WERI-Rb-1 (cell line): ENCODE data around the gene EMSY.

Source experiments
- DNase-seq: peaks from one replicate; pipeline ENCODE4 v3.0.0-alpha.2; 2020
- H3K27ac ChIP-seq: fragments of 250-450 bp; sonication (Bioruptor Pico); 2 replicates; pipeline ENCODE4 v1.5.1; 2020; ENCODE audit warnings: mild to moderate bottlenecking, moderate library complexity
- H3K27me3 ChIP-seq: fragments of 250-450 bp; sonication (Bioruptor Pico); 2 replicates; pipeline ENCODE4 v1.5.1; 2021; ENCODE audit warnings: mild to moderate bottlenecking, low read depth, moderate library complexity; ENCODE audit not compliant: insufficient read depth, severe bottlenecking
- H3K36me3 ChIP-seq: fragments of 250-450 bp; sonication (Bioruptor Pico); 2 replicates; pipeline ENCODE4 v1.5.1; 2020; ENCODE audit warnings: mild to moderate bottlenecking, moderate library complexity
- H3K4me3 ChIP-seq: 2 replicates; pipeline ENCODE4 v1.5.1; 2011; ENCODE audit warnings: low read depth, mild to moderate bottlenecking, control low read depth, low read length
- H3K9me3 ChIP-seq: fragments of 250-450 bp; sonication (Bioruptor Pico); 2 replicates; pipeline ENCODE4 v1.5.1; 2021; ENCODE audit warnings: mild to moderate bottlenecking, moderate library complexity; ENCODE audit not compliant: severe bottlenecking
- TF ChIP-seq, protein P1 (sequence below): IDR thresholded peaks from 2 replicates; pipeline ENCODE4 v1.5.1; 2011; ENCODE audit warnings: low read depth, mild to moderate bottlenecking, control low read depth, inconsistent platforms, low read length

The EMSY gene

GRCh38 chr11:76558473-76558872, 113.7 kb downstream of the EMSY start:
- TF ChIP-seq, protein P1, sequence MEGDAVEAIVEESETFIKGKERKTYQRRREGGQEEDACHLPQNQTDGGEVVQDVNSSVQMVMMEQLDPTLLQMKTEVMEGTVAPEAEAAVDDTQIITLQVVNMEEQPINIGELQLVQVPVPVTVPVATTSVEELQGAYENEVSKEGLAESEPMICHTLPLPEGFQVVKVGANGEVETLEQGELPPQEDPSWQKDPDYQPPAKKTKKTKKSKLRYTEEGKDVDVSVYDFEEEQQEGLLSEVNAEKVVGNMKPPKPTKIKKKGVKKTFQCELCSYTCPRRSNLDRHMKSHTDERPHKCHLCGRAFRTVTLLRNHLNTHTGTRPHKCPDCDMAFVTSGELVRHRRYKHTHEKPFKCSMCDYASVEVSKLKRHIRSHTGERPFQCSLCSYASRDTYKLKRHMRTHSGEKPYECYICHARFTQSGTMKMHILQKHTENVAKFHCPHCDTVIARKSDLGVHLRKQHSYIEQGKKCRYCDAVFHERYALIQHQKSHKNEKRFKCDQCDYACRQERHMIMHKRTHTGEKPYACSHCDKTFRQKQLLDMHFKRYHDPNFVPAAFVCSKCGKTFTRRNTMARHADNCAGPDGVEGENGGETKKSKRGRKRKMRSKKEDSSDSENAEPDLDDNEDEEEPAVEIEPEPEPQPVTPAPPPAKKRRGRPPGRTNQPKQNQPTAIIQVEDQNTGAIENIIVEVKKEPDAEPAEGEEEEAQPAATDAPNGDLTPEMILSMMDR: no peak
- H3K4me3 ChIP-seq: no peak overlapping the region
- no peaks in the 10 kb centered on the region for H3K36me3 ChIP-seq
- H3K9me3 ChIP-seq: no peaks in the 10 kb centered on the region
- no peak overlapping the region for H3K27ac ChIP-seq
- no peak for DNase-seq
- no peaks in the 10 kb centered on the region for H3K27me3 ChIP-seq

GRCh38 chr11:76558891-76559290, 114.1 kb downstream of the EMSY start:
- Histone ChIP-seq H3K27me3 (no peaks in the 10 kb centered on the region), H3K36me3 (no peaks in the 10 kb centered on the region), H3K9me3 (no peaks in the 10 kb centered on the region), H3K4me3 (no peak overlapping the region), H3K27ac (no peak overlapping the region)
- no peak for DNase-seq
- TF ChIP-seq, protein P1: no peak

GRCh38 chr11:76559346-76559745, 114.5 kb downstream of the EMSY start:
- Histone ChIP-seq H3K27me3 (no peaks in the 10 kb centered on the region), H3K4me3 (no peak overlapping the region), H3K36me3 (no peaks in the 10 kb centered on the region), H3K27ac (no peak overlapping the region), H3K9me3 (no peaks in the 10 kb centered on the region)
- no peak for DNase-seq
- TF ChIP-seq, protein P1: no peak

- H3K9me3 ChIP-seq: no peaks in the 10 kb centered on the region
- no peak overlapping the region for H3K27ac ChIP-seq
- TF ChIP-seq, protein P1: no peak
- no peaks in the 10 kb centered on the region for H3K27me3 ChIP-seq
- DNase-seq: no peak
- no peak overlapping the region for H3K4me3 ChIP-seq
- H3K36me3 ChIP-seq: no peaks in the 10 kb centered on the region
Measured at GRCh38 chr11:76560219-76560618, 115.4 kb downstream of the EMSY start.

GRCh38 chr11:76561245-76561644, 116.4 kb downstream of the EMSY start:
- H3K36me3 ChIP-seq: no peaks in the 10 kb centered on the region
- no peaks in the 10 kb centered on the region for H3K27me3 ChIP-seq
- H3K9me3 ChIP-seq: no peaks in the 10 kb centered on the region
- TF ChIP-seq, protein P1: no peak
- H3K27ac ChIP-seq: no peak overlapping the region
- no peak for DNase-seq
- no peak overlapping the region for H3K4me3 ChIP-seq

GRCh38 chr11:76562541-76562940, 117.7 kb downstream of the EMSY start:
- Histone ChIP-seq H3K4me3 (no peak overlapping the region), H3K27me3 (no peaks in the 10 kb centered on the region), H3K27ac (no peak overlapping the region), H3K9me3 (no peaks in the 10 kb centered on the region), H3K36me3 (no peaks in the 10 kb centered on the region)
- no peak for DNase-seq
- TF ChIP-seq, protein P1: no peak
